ENCODE results near the gene AOC1.

The AOC1 gene

GRCh38 chr7:150848561-150849115 is 3.7 kb upstream of the AOC1 start:
- Histone ChIP-seq H3K27me3 (ENCODE audit: control insufficient read depth, insufficient read depth, low read length) (no peaks in the 10 kb centered on the region), H3K79me2 (no peaks in the 10 kb centered on the region), H3K36me3 (ENCODE audit: control insufficient read depth, insufficient read depth, low read length) (no peaks in the 10 kb centered on the region), H2AFZ (no peak overlapping the region), H3K27ac (no peak overlapping the region), H3K4me2 (ENCODE audit: low read length) (no peak overlapping the region), H3K4me3 (ENCODE audit: low read depth, low read length) (no peak overlapping the region), H3K4me1 (no peaks in the 10 kb centered on the region), H3K9ac (no peak overlapping the region), H3K9me3 (ENCODE audit: control insufficient read depth, low read length) (no peaks in the 10 kb centered on the region)
- TF ChIP-seq CTCF (IDR thresholded peaks at IDR 0.05), result no peak

- Histone ChIP-seq H3K9me3 (ENCODE audit: control insufficient read depth, low read length) (no peaks in the 10 kb centered on the region), H3K4me3 (ENCODE audit: low read depth, low read length) (no peak overlapping the region), H3K36me3 (ENCODE audit: control insufficient read depth, insufficient read depth, low read length) (no peaks in the 10 kb centered on the region), H3K4me2 (ENCODE audit: low read length) (no peak overlapping the region), H2AFZ (no peak overlapping the region), H3K9ac (no peak overlapping the region), H3K79me2 (no peaks in the 10 kb centered on the region), H3K4me1 (no peaks in the 10 kb centered on the region), H3K27ac (no peak overlapping the region), H3K27me3 (ENCODE audit: control insufficient read depth, insufficient read depth, low read length) (no peaks in the 10 kb centered on the region)
- TF ChIP-seq CTCF (IDR thresholded peaks at IDR 0.05), result no peak
Measured at GRCh38 chr7:150849204-150849775, 3.0 kb upstream of the AOC1 start.

- H3K36me3 ChIP-seq (ENCODE audit: control insufficient read depth, insufficient read depth, low read length), result no peaks in the 10 kb centered on the region
- TF ChIP-seq CTCF (IDR thresholded peaks at IDR 0.05), result no peak
- H3K27ac ChIP-seq, result no peak overlapping the region
- no peak overlapping the region for H3K9ac ChIP-seq
- H2AFZ ChIP-seq, result no peak overlapping the region
- H3K4me1 ChIP-seq, result no peaks in the 10 kb centered on the region
- H3K27me3 ChIP-seq (ENCODE audit: control insufficient read depth, insufficient read depth, low read length), result no peaks in the 10 kb centered on the region
- H3K4me2 ChIP-seq (ENCODE audit: low read length), result no peak overlapping the region
- no peaks in the 10 kb centered on the region for H3K9me3 ChIP-seq (ENCODE audit: control insufficient read depth, low read length)
- no peaks in the 10 kb centered on the region for H3K79me2 ChIP-seq
- H3K4me3 ChIP-seq (ENCODE audit: low read depth, low read length), result no peak overlapping the region
Measured at GRCh38 chr7:150850273-150850672, 2.0 kb upstream of the AOC1 start.

- no peak overlapping the region for H3K9ac ChIP-seq
- TF ChIP-seq CTCF (IDR thresholded peaks at IDR 0.05), result no peak
Measured at GRCh38 chr7:150851492-150852370, 586 bp upstream of the AOC1 start.

More at GRCh38 chr7:150851492-150852370, 586 bp upstream of the AOC1 start:
- Histone ChIP-seq H2AFZ (no peak overlapping the region), H3K27me3 (ENCODE audit: control insufficient read depth, insufficient read depth, low read length) (no peaks in the 10 kb centered on the region), H3K9me3 (ENCODE audit: control insufficient read depth, low read length) (no peaks in the 10 kb centered on the region), H3K4me1 (no peaks in the 10 kb centered on the region), H3K4me3 (ENCODE audit: low read depth, low read length) (no peak overlapping the region), H3K36me3 (ENCODE audit: control insufficient read depth, insufficient read depth, low read length) (no peaks in the 10 kb centered on the region), H3K27ac (no peak overlapping the region), H3K4me2 (ENCODE audit: low read length) (no peak overlapping the region), H3K79me2 (no peaks in the 10 kb centered on the region)
